ENCODE data around the gene NBAS.

NBAS gene

GRCh38 chr2:15155959-15156574 is 405.1 kb downstream of the NBAS start:
- DNase-seq, result no peak

- no peak for DNase-seq
Measured at GRCh38 chr2:15154297-15154696, 406.8 kb downstream of the NBAS start.

GRCh38 chr2:15152382-15152781 is 408.8 kb downstream of the NBAS start:
- DNase-seq, result no peak

- no peak for DNase-seq
Measured at GRCh38 chr2:15149063-15149462, 412.1 kb downstream of the NBAS start.

- no peak for DNase-seq
Measured at GRCh38 chr2:15147591-15147990, 413.5 kb downstream of the NBAS start.

GRCh38 chr2:15146960-15147359 is 414.2 kb downstream of the NBAS start:
- no peak for DNase-seq

- DNase-seq, result no peak
Measured at GRCh38 chr2:15145919-15146318, 415.2 kb downstream of the NBAS start.

- no peak for DNase-seq
Measured at GRCh38 chr2:15145046-15145817, 415.9 kb downstream of the NBAS start.

GRCh38 chr2:15142069-15142689 is 419.0 kb downstream of the NBAS start:
- peak; percentile 71 to 79 for DNase-seq

GRCh38 chr2:15141211-15141610 is 419.9 kb downstream of the NBAS start:
- no peak for DNase-seq

GRCh38 chr2:15136639-15137038 is 424.5 kb downstream of the NBAS start:
- no peak for DNase-seq

GRCh38 chr2:15134957-15135356 is 426.2 kb downstream of the NBAS start:
- no peak for DNase-seq

- DNase-seq, result no peak
Measured at GRCh38 chr2:15133461-15133860, 427.7 kb downstream of the NBAS start.

GRCh38 chr2:15128846-15129245 is 432.3 kb downstream of the NBAS start:
- DNase-seq, result no peak

GRCh38 chr2:15127876-15128275 is 433.3 kb downstream of the NBAS start:
- no peak for DNase-seq

GRCh38 chr2:15127301-15127700 is 433.8 kb downstream of the NBAS start:
- no peak for DNase-seq

GRCh38 chr2:15126373-15126772 is 434.8 kb downstream of the NBAS start:
- no peak for DNase-seq

- DNase-seq, result no peak
Measured at GRCh38 chr2:15122915-15123314, 438.2 kb downstream of the NBAS start.

GRCh38 chr2:15120631-15121030 is 440.5 kb downstream of the NBAS start:
- DNase-seq, result no peak

GRCh38 chr2:15119722-15120175 is 441.4 kb downstream of the NBAS start:
- no peak for DNase-seq

GRCh38 chr2:15117409-15118050 is 443.6 kb downstream of the NBAS start:
- DNase-seq, result no peak
